AG08395 (cell line): Measurements from ENCODE around the gene DDC.

Experiments used
- DNase-seq: peaks from one replicate; pipeline ENCODE4 v3.0.0; 2012; ENCODE audit warnings: mixed read lengths, low spot score

DDC gene

GRCh38 chr7:50456371-50457123, 108.7 kb downstream of the DDC start:
- no peak for DNase-seq

- DNase-seq, result no peak
These were observed 109.5 kb downstream of the DDC start for GRCh38 chr7:50455658-50456057.

- DNase-seq, result no peak
These were observed 110.2 kb downstream of the DDC start for GRCh38 chr7:50454968-50455367.

- DNase-seq, result no peak
These were observed 114.6 kb downstream of the DDC start for GRCh38 chr7:50450590-50451032.

- peak; percentile 77 for DNase-seq
These were observed 115.2 kb downstream of the DDC start, which contains the start of gene FIGNL1 for GRCh38 chr7:50449881-50450589. Gene FIGNL1 (minus strand): TSS chr7:50450350. CDS start chr7:50447287, 3,063 bp downstream.

GRCh38 chr7:50449501-50449880, 115.7 kb downstream of the DDC start:
- no peak for DNase-seq

GRCh38 chr7:50448823-50449222, 116.4 kb downstream of the DDC start:
- DNase-seq, result no peak

- DNase-seq, result peak; percentile 35
These were observed 118.7 kb downstream of the DDC start for GRCh38 chr7:50446542-50446960.

GRCh38 chr7:50436133-50436806, 128.9 kb downstream of the DDC start:
- DNase-seq, result peak; percentile 49

GRCh38 chr7:50431722-50432305, 133.4 kb downstream of the DDC start:
- no peak for DNase-seq

GRCh38 chr7:50431316-50431715, 133.9 kb downstream of the DDC start:
- DNase-seq, result no peak

- DNase-seq, result no peak
These were observed 136.3 kb downstream of the DDC start for GRCh38 chr7:50428911-50429310.

GRCh38 chr7:50427518-50427917, 137.7 kb downstream of the DDC start:
- no peak for DNase-seq

GRCh38 chr7:50426280-50427045, 138.7 kb downstream of the DDC start:
- no peak for DNase-seq

GRCh38 chr7:50425318-50425717, 139.9 kb downstream of the DDC start:
- no peak for DNase-seq

- no peak for DNase-seq
These were observed 141.3 kb downstream of the DDC start for GRCh38 chr7:50423860-50424259.

GRCh38 chr7:50422858-50423257, 142.3 kb downstream of the DDC start:
- no peak for DNase-seq

GRCh38 chr7:50421043-50421442, 144.2 kb downstream of the DDC start:
- DNase-seq, result no peak

- no peak for DNase-seq
These were observed 146.5 kb downstream of the DDC start for GRCh38 chr7:50418526-50419290.

GRCh38 chr7:50418086-50418515, 147.1 kb downstream of the DDC start:
- peak; percentile 82 for DNase-seq
